Epithelial cell of proximal tubule (primary cell): ENCODE results near the gene CDT1. TPM values are rescaled to one million over a fixed set of nuclear protein-coding genes. Genes with fewer than 3 reads are reported as not detected.

ENCODE experiments used
- DNase-seq: peaks from one replicate; pipeline ENCODE4 v3.0.0-alpha.2; 2011; ENCODE audit warnings: low read depth
- H3K4me3 ChIP-seq: 2 replicates; pipeline ENCODE4 v1.5.1; 2011; ENCODE audit warnings: low read depth, mild to moderate bottlenecking, low read length
- total RNA-seq: library from RNA; depleted of rRNA; stranded (reverse); fragments of >200 nt; gene quantifications from 2 replicates; pipeline ENCODE4 v1.2.3, GENCODE V29; 2015
- TF ChIP-seq, protein P1 (sequence below): conservative IDR thresholded peaks from 2 replicates; pipeline ENCODE4 v1.5.1; 2012; ENCODE audit warnings: low read depth, mild to moderate bottlenecking, low read length

Gene CDT1
- total RNA-seq, 1 donor from 2014 or later, result 76.2 TPM

DNA sequence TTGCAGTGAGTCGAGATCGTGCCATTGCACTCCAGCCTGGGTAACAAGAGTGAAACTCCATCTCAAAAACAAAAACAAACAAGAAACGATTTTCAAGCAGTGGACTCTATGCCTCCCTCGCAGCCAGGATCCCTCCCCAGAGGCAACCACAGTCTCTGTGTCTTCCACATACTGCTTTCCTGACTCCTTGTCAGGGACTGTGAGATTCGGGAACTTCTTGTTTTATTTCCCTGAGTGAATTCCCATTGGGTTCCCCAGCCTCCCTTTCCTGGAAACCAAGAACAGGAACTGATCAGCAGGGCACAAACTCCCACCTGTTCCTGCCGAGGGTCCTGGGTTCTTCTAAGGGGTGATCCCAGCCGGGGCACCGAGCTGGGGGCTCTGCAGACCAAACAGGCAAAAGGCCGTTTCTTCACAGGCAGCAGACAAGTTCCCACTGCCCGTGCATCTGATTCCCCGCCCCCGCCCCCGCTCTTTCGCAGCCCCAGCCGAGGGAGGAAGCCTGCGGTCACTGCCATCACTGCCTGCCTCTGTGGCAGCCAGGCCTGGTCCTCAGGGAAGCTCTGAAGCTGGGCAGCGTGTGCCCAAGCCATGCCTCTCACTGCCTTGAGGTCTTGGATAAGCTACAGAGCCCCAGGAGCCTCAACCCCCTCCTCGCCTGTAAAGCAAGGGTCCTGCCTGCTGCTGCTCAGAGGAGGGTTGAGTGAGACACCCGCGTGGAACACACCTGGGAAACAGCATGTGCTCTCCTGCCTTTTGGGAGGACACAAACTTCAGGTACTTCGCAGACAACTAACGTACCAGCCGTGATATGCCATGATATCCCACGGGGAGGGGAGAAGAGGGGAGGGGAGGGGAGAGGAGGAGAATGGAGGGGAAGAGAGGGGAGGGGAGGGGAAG is 13.0 kb upstream of the CDT1 start:
- TF ChIP-seq, protein P1, sequence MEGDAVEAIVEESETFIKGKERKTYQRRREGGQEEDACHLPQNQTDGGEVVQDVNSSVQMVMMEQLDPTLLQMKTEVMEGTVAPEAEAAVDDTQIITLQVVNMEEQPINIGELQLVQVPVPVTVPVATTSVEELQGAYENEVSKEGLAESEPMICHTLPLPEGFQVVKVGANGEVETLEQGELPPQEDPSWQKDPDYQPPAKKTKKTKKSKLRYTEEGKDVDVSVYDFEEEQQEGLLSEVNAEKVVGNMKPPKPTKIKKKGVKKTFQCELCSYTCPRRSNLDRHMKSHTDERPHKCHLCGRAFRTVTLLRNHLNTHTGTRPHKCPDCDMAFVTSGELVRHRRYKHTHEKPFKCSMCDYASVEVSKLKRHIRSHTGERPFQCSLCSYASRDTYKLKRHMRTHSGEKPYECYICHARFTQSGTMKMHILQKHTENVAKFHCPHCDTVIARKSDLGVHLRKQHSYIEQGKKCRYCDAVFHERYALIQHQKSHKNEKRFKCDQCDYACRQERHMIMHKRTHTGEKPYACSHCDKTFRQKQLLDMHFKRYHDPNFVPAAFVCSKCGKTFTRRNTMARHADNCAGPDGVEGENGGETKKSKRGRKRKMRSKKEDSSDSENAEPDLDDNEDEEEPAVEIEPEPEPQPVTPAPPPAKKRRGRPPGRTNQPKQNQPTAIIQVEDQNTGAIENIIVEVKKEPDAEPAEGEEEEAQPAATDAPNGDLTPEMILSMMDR, result no peak
- DNase-seq, result no peak
- no peak overlapping the region for H3K4me3 ChIP-seq

DNA sequence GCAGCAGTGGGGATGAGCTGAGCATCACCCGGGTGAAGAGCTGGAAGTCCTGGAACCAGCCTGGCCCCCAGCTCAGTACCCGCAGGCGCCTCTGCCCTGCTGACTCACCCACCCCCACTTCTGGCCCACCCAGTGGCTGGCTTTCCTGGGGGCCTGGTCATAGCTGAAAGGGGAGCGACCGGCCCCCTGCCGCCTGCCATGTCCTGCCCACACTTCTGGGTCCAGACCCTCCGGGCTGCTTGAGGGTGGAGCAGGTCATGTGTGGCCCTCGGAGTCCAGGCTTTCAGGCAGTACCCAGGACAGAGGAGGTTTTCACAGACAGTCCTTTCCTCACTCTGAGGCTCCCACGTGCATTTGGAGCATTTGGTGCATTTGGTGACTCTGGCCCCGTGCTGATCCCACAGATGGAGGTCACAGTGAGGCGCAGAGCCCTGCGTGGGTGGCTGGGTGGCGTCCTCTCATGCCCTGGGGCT is 11.5 kb upstream of the CDT1 start:
- H3K4me3 ChIP-seq, result no peak overlapping the region
- TF ChIP-seq, protein P1, result no peak
- no peak for DNase-seq

DNA sequence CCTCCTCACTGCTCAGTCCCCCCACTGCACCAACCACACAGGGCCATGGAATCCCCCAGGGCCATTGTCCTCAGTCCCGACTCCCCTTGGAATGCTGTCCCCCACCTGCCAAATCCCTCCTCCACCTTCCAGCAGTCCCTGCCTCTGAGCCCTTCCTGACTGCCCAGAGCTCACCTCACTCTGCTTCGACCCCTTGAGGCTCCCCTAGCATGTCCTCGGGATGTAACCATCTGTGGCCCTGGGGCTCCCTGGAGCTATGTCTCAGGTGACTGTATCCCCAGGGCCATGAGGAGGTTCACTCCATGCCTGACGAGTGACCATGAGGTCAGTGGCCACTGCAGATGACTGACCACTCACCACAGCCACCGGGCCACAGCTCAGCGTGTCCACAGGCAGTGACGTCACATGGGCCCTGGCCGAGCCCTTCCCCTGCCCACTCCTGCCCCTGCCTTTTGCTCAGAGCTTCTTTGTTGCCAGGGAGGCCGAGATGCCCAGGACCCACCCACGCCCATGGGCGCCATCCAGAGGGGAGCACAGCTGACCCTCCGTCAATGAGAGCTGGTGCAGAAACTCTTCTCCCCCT is 10.8 kb upstream of the CDT1 start:
- no peak for DNase-seq

DNA sequence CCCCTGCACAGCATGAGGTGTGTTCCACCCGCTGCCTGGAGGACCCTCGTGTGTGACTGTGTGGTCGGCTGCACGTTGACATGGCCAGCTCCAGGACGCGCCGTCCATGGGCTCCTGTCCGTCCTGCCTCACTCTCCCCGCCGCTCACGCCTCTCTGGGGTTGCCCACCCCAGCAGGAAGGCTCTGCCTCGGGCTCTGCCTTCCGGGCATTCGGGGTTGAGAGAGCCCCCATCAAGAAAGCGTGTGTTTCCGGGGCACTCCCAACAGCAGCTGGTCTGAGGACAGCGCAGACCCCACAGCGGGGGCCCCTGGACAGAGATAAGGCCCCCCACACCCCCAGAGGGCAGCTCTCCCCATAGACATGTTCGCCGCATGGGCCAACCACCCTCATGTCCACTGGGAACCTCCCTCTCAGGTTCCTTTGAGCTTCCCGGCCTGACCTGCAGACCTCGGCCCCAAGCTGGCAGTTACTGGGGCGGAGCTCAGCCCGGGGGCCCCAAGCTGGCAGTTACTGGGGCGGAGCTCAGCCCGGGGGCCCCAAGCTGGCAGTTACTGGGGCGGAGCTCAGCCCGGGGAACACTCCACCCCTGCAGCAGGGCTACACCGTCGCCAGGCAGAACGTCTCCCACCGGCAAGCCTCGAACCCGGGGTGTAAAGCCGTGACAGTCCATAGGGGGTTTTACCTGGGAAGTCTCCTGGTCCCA is 10.2 kb upstream of the CDT1 start:
- no peak for DNase-seq
- no peak overlapping the region for H3K4me3 ChIP-seq
- TF ChIP-seq, protein P1, result no peak

More for the DNA sequence above, 10.8 kb upstream of the CDT1 start:
- TF ChIP-seq, protein P1, result no peak
- H3K4me3 ChIP-seq, result no peak overlapping the region

DNA sequence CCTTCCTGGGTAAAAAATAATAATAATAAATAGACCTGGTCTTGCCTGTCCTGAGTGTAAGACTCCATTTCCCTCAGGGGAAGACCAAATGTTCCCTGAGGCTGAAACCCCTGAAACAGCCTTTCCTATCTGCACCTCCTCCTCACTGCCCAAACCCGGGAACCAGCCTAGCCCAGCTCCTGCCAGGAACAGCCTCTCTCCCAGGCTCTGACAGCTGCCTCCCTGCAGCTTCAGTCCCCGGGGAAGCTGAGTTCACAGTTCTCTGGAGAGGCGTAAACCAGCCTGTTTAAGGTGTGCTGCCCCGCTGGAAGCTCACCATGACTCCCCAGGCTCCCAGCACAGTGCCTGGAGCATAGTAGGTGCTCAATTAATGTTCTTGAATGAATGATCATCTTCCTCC is 7.3 kb upstream of the CDT1 start:
- H3K4me3 ChIP-seq, result no peak overlapping the region
- TF ChIP-seq, protein P1, result no peak
- no peak for DNase-seq

DNA sequence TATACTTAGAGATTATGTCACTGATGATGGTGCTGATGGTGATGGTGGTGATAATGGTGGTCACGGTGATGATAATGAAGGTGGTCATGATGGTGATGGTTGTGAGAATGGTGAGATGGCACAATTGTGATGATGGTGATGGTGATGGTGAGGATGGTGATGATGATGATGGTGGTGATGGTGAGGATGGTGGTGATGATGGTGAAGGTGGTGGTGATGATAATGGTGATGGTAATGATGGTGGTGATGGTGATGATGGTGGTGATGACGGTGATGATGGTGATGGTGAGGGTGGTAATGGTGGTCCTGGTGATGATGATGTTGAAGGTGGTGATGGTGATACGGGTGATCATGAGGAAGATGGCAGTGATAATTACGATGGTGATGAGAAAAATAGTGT is 5.5 kb upstream of the CDT1 start:
- TF ChIP-seq, protein P1, result no peak
- no peak overlapping the region for H3K4me3 ChIP-seq
- DNase-seq, result no peak
